H1 (cell line): ENCODE measurements around the gene CCDC127. TPM values are rescaled to one million over a fixed set of nuclear protein-coding genes. Genes with fewer than 3 reads are reported as not detected.
"Not testable (repeated sequence)": the region's sequence is repeated elsewhere in the genome, so short reads cannot be mapped to it uniquely, and the experiment has no call there.

Experiments used
- CTCF ChIA-PET: fragments of 300-600 bp; sonication (Branson Sonifier 250); formaldehyde crosslinking; loops from one replicate; lab custom pipeline; 2021; ENCODE audit not compliant: partially characterized antibody; lab: Charles Lee
- POLR2A ChIA-PET: fragments of 300-600 bp; sonication (Branson Sonifier 250); formaldehyde crosslinking; loops from one replicate; lab custom pipeline; 2021; ENCODE audit warnings: inconsistent platforms; ENCODE audit not compliant: partially characterized antibody; lab: Charles Lee
- DNase-seq, 2 experiments: peaks; one replicate each; pipeline versions ENCODE4 v3.0.0 to v3.0.0-alpha.2; 2010 to 2022; ENCODE audit warnings: low spot score in 2 of 2, low read depth in 1 of 2, mixed read lengths in 1 of 2
- FAIRE-seq: peaks from 2 replicates; lab custom pipeline; 2011; peaks lifted over from hg19 to GRCh38; lab: Jason Lieb, UNC
- H2AFZ ChIP-seq: 2 replicates; pipeline ENCODE4 v1.8.1; 2012; ENCODE audit warnings: low read length, inconsistent platforms
- H2AK5ac ChIP-seq: 2 replicates; pipeline ENCODE4 v1.6.1; 2013; ENCODE audit warnings: low read depth, low read length
- H2BK120ac ChIP-seq: replicated peaks from 2 replicates; pipeline ENCODE3; 2013; ENCODE audit warnings: low read depth, low read length, inconsistent platforms
- H2BK12ac ChIP-seq: 2 replicates; pipeline ENCODE4 v1.6.1; 2013; ENCODE audit warnings: low read depth, low read length
- H2BK15ac ChIP-seq: 2 replicates; pipeline ENCODE4 v1.6.1; 2013; ENCODE audit warnings: low read length
- H2BK20ac ChIP-seq: 2 replicates; pipeline ENCODE4 v1.6.1; 2013; ENCODE audit warnings: low read length
- H2BK5ac ChIP-seq: 2 replicates; pipeline ENCODE4 v1.6.1; 2013; ENCODE audit warnings: low read depth, low read length
- H3K14ac ChIP-seq: 2 replicates; pipeline ENCODE4 v1.6.1; 2013; ENCODE audit warnings: inconsistent platforms; ENCODE audit not compliant: insufficient read length
- H3K18ac ChIP-seq: 2 replicates; pipeline ENCODE4 v1.6.1; 2013; ENCODE audit warnings: low read length; ENCODE audit errors: extremely low read depth
- H3K23ac ChIP-seq: 2 replicates; pipeline ENCODE4 v1.6.1; 2013; ENCODE audit warnings: inconsistent platforms; ENCODE audit not compliant: insufficient read length
- H3K23me2 ChIP-seq: 2 replicates; pipeline ENCODE4 v1.6.1; 2013; ENCODE audit warnings: low read depth, low read length
- H3K27ac ChIP-seq: 2 replicates; pipeline ENCODE4 v1.6.1; 2011; ENCODE audit warnings: low read depth, low read length, inconsistent platforms
- H3K27me3 ChIP-seq, 4 experiments: replicated peaks in 1 of 4; 1 replicate in 1 of 4; 2 replicates in 3 of 4; pipeline versions ENCODE4 v1.6.1 to v1.8.1; 2011 to 2013; ENCODE audit warnings: low read length in 3 of 4, mild to moderate bottlenecking in 3 of 4, inconsistent platforms in 2 of 4, mixed read lengths in 2 of 4, moderate library complexity in 1 of 4; ENCODE audit not compliant: control insufficient read depth in 3 of 4, insufficient read depth in 3 of 4; ENCODE audit errors: extremely low read depth in 1 of 4
- H3K36me3 ChIP-seq, 4 experiments: 2 replicates each; pipeline versions ENCODE4 v1.6.1 to v1.8.1; 2011 to 2013; ENCODE audit warnings: mild to moderate bottlenecking in 4 of 4, low read length in 3 of 4, moderate library complexity in 2 of 4, control low read depth in 1 of 4, inconsistent platforms in 1 of 4; ENCODE audit not compliant: insufficient read depth in 4 of 4, control insufficient read depth in 2 of 4
- H3K4ac ChIP-seq: replicated peaks from 2 replicates; pipeline ENCODE3; 2013; ENCODE audit warnings: low read length, low read depth, mixed read lengths, inconsistent platforms; ENCODE audit not compliant: insufficient read length
- H3K4me1 ChIP-seq, 4 experiments: replicated peaks in 1 of 4; 1 replicate in 1 of 4; 2 replicates in 3 of 4; pipeline versions ENCODE4 v1.6.1 to v1.8.1; 2011 to 2013; ENCODE audit warnings: low read length in 3 of 4, inconsistent platforms in 2 of 4, mixed read lengths in 1 of 4; ENCODE audit not compliant: insufficient read depth in 4 of 4, control insufficient read depth in 3 of 4
- H3K4me2 ChIP-seq, 2 experiments: 2 replicates each; pipeline versions ENCODE4 v1.6.1 to v1.8.1; 2011 to 2013; ENCODE audit warnings: low read depth in 2 of 2, low read length in 2 of 2, control low read depth in 1 of 2, inconsistent platforms in 1 of 2, mild to moderate bottlenecking in 1 of 2; ENCODE audit not compliant: insufficient read depth in 1 of 2
- H3K4me3 ChIP-seq, 4 experiments: fragments of 200-600, 300-600 bp in 1 of 4; sonication (generic), shearing (Covaris generic), sonication (Bioruptor Twin) in 1 of 4; 2 replicates each; pipeline versions ENCODE4 v1.5.1 to v1.8.1; 2011 to 2016; ENCODE audit warnings: low read length in 4 of 4, low read depth in 3 of 4, control low read depth in 2 of 4, inconsistent platforms in 2 of 4, mild to moderate bottlenecking in 2 of 4, mixed read lengths in 1 of 4, moderate library complexity in 1 of 4; ENCODE audit not compliant: insufficient read depth in 2 of 4; ENCODE audit errors: extremely low read depth in 1 of 4
- H3K56ac ChIP-seq: replicated peaks from 2 replicates; pipeline ENCODE3; 2013; ENCODE audit warnings: low read depth, mild to moderate bottlenecking, mixed read lengths, low read length, inconsistent platforms; ENCODE audit not compliant: insufficient read length
- H3K79me1 ChIP-seq: 2 replicates; pipeline ENCODE4 v1.6.1; 2013; ENCODE audit warnings: low read depth, low read length, control low read depth
- H3K79me2 ChIP-seq, 2 experiments: 2 replicates each; pipeline versions ENCODE4 v1.6.1 to v1.8.1; 2012 to 2013; ENCODE audit warnings: low read length in 2 of 2, mild to moderate bottlenecking in 2 of 2, inconsistent platforms in 1 of 2; ENCODE audit not compliant: insufficient read depth in 2 of 2, control insufficient read depth in 1 of 2
- H3K9ac ChIP-seq, 4 experiments: replicated peaks in 1 of 4; 1 replicate in 1 of 4; 2 replicates in 3 of 4; pipeline versions ENCODE4 v1.6.1 to v1.8.1; 2011 to 2013; ENCODE audit warnings: low read depth in 3 of 4, low read length in 3 of 4, control low read depth in 2 of 4, mild to moderate bottlenecking in 2 of 4, moderate library complexity in 2 of 4, inconsistent platforms in 1 of 4; ENCODE audit errors: extremely low read depth in 1 of 4
- H3K9me3 ChIP-seq, 2 experiments: 2 replicates each; pipeline versions ENCODE4 v1.6.1 to v1.8.1; 2012 to 2013; ENCODE audit warnings: mild to moderate bottlenecking in 2 of 2, moderate library complexity in 2 of 2, control low read depth in 1 of 2, inconsistent platforms in 1 of 2, low read depth in 1 of 2, low read length in 1 of 2, mixed read lengths in 1 of 2; ENCODE audit not compliant: insufficient read depth in 2 of 2
- H4K20me1 ChIP-seq, 2 experiments: replicated peaks in 1 of 2; 2 replicates each; pipeline versions ENCODE3 to v1.8.1; 2011 to 2013; ENCODE audit warnings: inconsistent platforms in 2 of 2, low read length in 2 of 2, mild to moderate bottlenecking in 1 of 2; ENCODE audit not compliant: insufficient read depth in 2 of 2, control insufficient read depth in 1 of 2
- H4K5ac ChIP-seq: 2 replicates; pipeline ENCODE4 v1.6.1; 2013; ENCODE audit warnings: low read length, low read depth, mixed read lengths, inconsistent platforms; ENCODE audit not compliant: insufficient read length
- H4K8ac ChIP-seq: 2 replicates; pipeline ENCODE4 v1.8.0; 2013; ENCODE audit warnings: mild to moderate bottlenecking, moderate library complexity, low read length, inconsistent platforms; ENCODE audit not compliant: insufficient read depth; ENCODE audit errors: extremely low read depth
- H4K91ac ChIP-seq: replicated peaks from 2 replicates; pipeline ENCODE3; 2013; ENCODE audit warnings: low read length, mixed read lengths, inconsistent platforms; ENCODE audit not compliant: insufficient read length
- CBX5 ChIP-seq: fragments of 300-800, 300-1000 bp; sonication (generic); IDR thresholded peaks from 2 replicates; pipeline ENCODE4 v1.7.1; 2016; ENCODE audit warnings: antibody characterized with exemption, low read length, low read depth
- CHD2 ChIP-seq: IDR thresholded peaks from 2 replicates; pipeline ENCODE4 v1.6.1; 2012; ENCODE audit warnings: low read length, improper control_type of control experiment
- EZH2 ChIP-seq: fragments of 200-600 bp; sonication (generic); IDR thresholded peaks from 2 replicates; pipeline ENCODE4 v1.7.1; 2012; ENCODE audit warnings: low read depth, mild to moderate bottlenecking, moderate library complexity, low read length, inconsistent platforms; ENCODE audit not compliant: severe bottlenecking
- NANOG ChIP-seq: IDR thresholded peaks from 2 replicates; pipeline ENCODE4 v1.6.1; 2011; ENCODE audit warnings: low read length, low read depth, mild to moderate bottlenecking, inconsistent platforms; ENCODE audit not compliant: insufficient read depth, poor library complexity, severe bottlenecking
- TAF1 ChIP-seq: IDR thresholded peaks from 2 replicates; pipeline ENCODE4 v1.6.1; 2011; ENCODE audit warnings: mild to moderate bottlenecking, low read depth, low read length
- TCF12 ChIP-seq: IDR thresholded peaks from 2 replicates; pipeline ENCODE4 v1.6.1; 2011; ENCODE audit warnings: low read depth, mild to moderate bottlenecking, low read length
- WGBS, 2 experiments: shearing (Covaris generic) in 1 of 2; methylation state at CpG; one replicate each; pipeline versions ENCODE4 v1.1.6 to v1.1.7; 2013 to 2015; ENCODE audit warnings: low lambda C conversion rate in 2 of 2, mixed read lengths in 2 of 2, inconsistent platforms in 1 of 2, low coverage in 1 of 2, missing lambda C conversion rate in 1 of 2; ENCODE audit not compliant: insufficient replicate concordance in 2 of 2, insufficient coverage in 1 of 2, insufficient read length in 1 of 2; ENCODE audit errors: extremely low coverage in 1 of 2, missing lambda C conversion rate in 1 of 2; 5-methylcytosine and 5-hydroxymethylcytosine counted together
- polyA plus RNA-seq, 7 experiments: library from polyadenylated mRNA; depleted of rRNA in 3 of 7; stranded (reverse) in 5 of 7; unstranded in 2 of 7; fragments of >200 nt in 5 of 7; fragments of 200-250 nt in 2 of 7; gene quantifications; 1 replicate in 5 of 7; 2 replicates in 1 of 7; 4 replicates in 1 of 7; pipeline versions ENCODE4 v1.2.1 to v1.2.3, GENCODE V29; 2011 to 2013; ENCODE audit warnings: missing spikeins in 2 of 7, mixed read lengths in 2 of 7
- total RNA-seq: library from RNA; stranded (reverse); fragmentation: NEBNext Ultra II Directional; extraction: Animal tissue kit (Norgen Biotek cat#: 25700); gene quantifications from 2 replicates; pipeline ENCODE4 v1.2.1, GENCODE V29; 2021

The CCDC127 gene
- total and polyA plus RNA-seq, 2 of the 8 experiments (the other 6 are each of a cell fraction or from before 2014, with no cell fraction given) = 2.9 to 8.0 TPM

GRCh38 chr5:252546-252945 is 34.6 kb upstream of the CCDC127 start (continued):
- TF ChIP-seq NANOG (no peak), CBX5 (no peak), TCF12 (no peak), CHD2 (no peak), TAF1 (no peak), EZH2 (no peak)
- TF ChIP-seq, all 59 proteins: peak for 0

GRCh38 chr5:251975-252374 is 34.0 kb upstream of the CCDC127 start:
- H3K4me1 ChIP-seq, H3K4ac ChIP-seq, H2BK120ac ChIP-seq, H3K9me3 ChIP-seq, CTCF ChIA-PET, H3K23me2 ChIP-seq, H2BK15ac ChIP-seq, H2BK20ac ChIP-seq, H3K4me2 ChIP-seq, H3K4me3 ChIP-seq, H2BK5ac ChIP-seq, POLR2A ChIA-PET, H3K27me3 ChIP-seq, H3K56ac ChIP-seq, H4K91ac ChIP-seq, H3K14ac ChIP-seq, H3K23ac ChIP-seq, H2BK12ac ChIP-seq, H3K27ac ChIP-seq, H2AFZ ChIP-seq, H3K79me1 ChIP-seq, H3K9ac ChIP-seq, DNase-seq, H2AK5ac ChIP-seq, FAIRE-seq, H4K5ac ChIP-seq, H4K8ac ChIP-seq, H4K20me1 ChIP-seq, H3K18ac ChIP-seq, H3K79me2 ChIP-seq: not testable (repeated sequence)
- peaks cover 2 to 48% (median 28%) of the 10 kb centered on the region in 4 experiments; a peak in 7 of 8 replicates for H3K36me3 ChIP-seq
- WGBS, 2 experiments = 89% methylated on average over 11 of the region's 11 CpGs; no CpG with 5 or more reads in 1 of the 2 experiments
